K562 (cell line): ENCODE results near the gene TMEM203. TPM values are rescaled to one million over a fixed set of nuclear protein-coding genes. Genes with fewer than 3 reads are reported as not detected.
A peak's percentile ranks its signal among the peaks of the same experiment; 100 is the strongest.

ENCODE experiments used
- ASH1L ChIP-seq: fragments of 450-650 bp; IDR thresholded peaks from 2 replicates; pipeline ENCODE4 v1.6.1; 2018; ENCODE audit warnings: borderline replicate concordance, mild to moderate bottlenecking, low read depth; ENCODE audit not compliant: partially characterized antibody
- ATF7 ChIP-seq: fragments of 450-650 bp; IDR thresholded peaks from 2 replicates; pipeline ENCODE4 v1.7.1; 2014; ENCODE audit warnings: mild to moderate bottlenecking, moderate library complexity
- CGGBP1 ChIP-seq: fragments of 250-450 bp; sonication (Bioruptor Pico); IDR thresholded peaks from 2 replicates; pipeline ENCODE4 v1.9.0; 2021; ENCODE audit warnings: mild to moderate bottlenecking
- CXXC5 ChIP-seq: fragments of 250-450 bp; sonication (Bioruptor Pico); IDR thresholded peaks from 2 replicates; pipeline ENCODE4 v1.8.0; 2022; ENCODE audit warnings: inconsistent platforms, mild to moderate bottlenecking, moderate library complexity
- EP400 ChIP-seq: fragments of 450-650 bp; IDR thresholded peaks from 2 replicates; pipeline ENCODE4 v1.6.1; 2017; ENCODE audit warnings: antibody characterized with exemption, mild to moderate bottlenecking, moderate library complexity
- ETS2 ChIP-seq: IDR thresholded peaks from 2 replicates; pipeline ENCODE4 v1.6.1; 2016; ENCODE audit warnings: borderline replicate concordance, missing genetic modification characterization, mild to moderate bottlenecking, moderate library complexity, missing compliant biosample characterization; ENCODE audit not compliant: poor library complexity, severe bottlenecking
- GATAD2A ChIP-seq: fragments of 450-650 bp; IDR thresholded peaks from 2 replicates; pipeline ENCODE4 v1.6.1; 2017
- HCFC1 ChIP-seq: IDR thresholded peaks from 2 replicates; pipeline ENCODE4 v1.6.1; 2012; ENCODE audit warnings: low read depth, low read length, improper control_type of control experiment
- HDAC1 ChIP-seq, 2 experiments: fragments of 450-650 bp; IDR thresholded peaks; 2 replicates each; pipeline ENCODE4 v1.6.1; 2016 to 2017; ENCODE audit warnings: inconsistent platforms in 1 of 2, mild to moderate bottlenecking in 1 of 2, moderate library complexity in 1 of 2
- HIVEP1 ChIP-seq: fragments of 250-450 bp; sonication (Bioruptor Pico); IDR thresholded peaks from 2 replicates; pipeline ENCODE4 v1.4.0; 2020; ENCODE audit warnings: mild to moderate bottlenecking
- JUN ChIP-seq, 2 experiments: sonication (generic) in 1 of 2; formaldehyde crosslinking in 1 of 2; IDR thresholded peaks; 2 replicates each; pipeline versions ENCODE4 v1.6.1 to v1.8.0; 2012 to 2022; ENCODE audit warnings: borderline replicate concordance in 2 of 2, mild to moderate bottlenecking in 2 of 2, improper control_type of control experiment in 1 of 2, low read depth in 1 of 2, low read length in 1 of 2, missing genetic modification reagents in 1 of 2
- KLF1 ChIP-seq: fragments of 450-650 bp; IDR thresholded peaks from 2 replicates; pipeline ENCODE4 v1.6.1; 2016; ENCODE audit warnings: missing genetic modification characterization, missing compliant biosample characterization
- MYBL2 ChIP-seq, 2 experiments: fragments of 450-650 bp in 1 of 2; sonication (generic) in 1 of 2; formaldehyde crosslinking in 1 of 2; IDR thresholded peaks; 2 replicates each; pipeline versions ENCODE4 v1.6.1 to v1.8.1; 2017 to 2022; ENCODE audit warnings: borderline replicate concordance in 1 of 2, inconsistent platforms in 1 of 2, low read depth in 1 of 2, mild to moderate bottlenecking in 1 of 2, missing genetic modification reagents in 1 of 2, moderate library complexity in 1 of 2
- POLR2B ChIP-seq: fragments of 450-650 bp; IDR thresholded peaks from 2 replicates; pipeline ENCODE4 v1.6.1; 2018; ENCODE audit warnings: low read depth; ENCODE audit not compliant: partially characterized antibody
- PPARD ChIP-seq: fragments of 250-450 bp; sonication (Bioruptor Pico); IDR thresholded peaks from 2 replicates; pipeline ENCODE4 v1.8.0; 2022; ENCODE audit warnings: inconsistent platforms, mild to moderate bottlenecking, moderate library complexity
- PTTG1 ChIP-seq: fragments of 450-650 bp; IDR thresholded peaks from 2 replicates; pipeline ENCODE4 v1.6.1; 2016; ENCODE audit warnings: low read depth, mild to moderate bottlenecking, missing genetic modification characterization, missing compliant biosample characterization
- SMARCE1 ChIP-seq: fragments of 450-650 bp; IDR thresholded peaks from 2 replicates; pipeline ENCODE4 v1.7.1; 2016; ENCODE audit warnings: mild to moderate bottlenecking
- SMC3 ChIP-seq: conservative IDR thresholded peaks from 2 replicates; pipeline ENCODE4 v1.6.1; 2011; ENCODE audit warnings: low read depth, low read length, improper control_type of control experiment; ENCODE audit not compliant: insufficient read depth
- TBL1XR1 ChIP-seq, 2 experiments: IDR thresholded peaks; 2 replicates each; pipeline ENCODE4 v1.6.1; 2012; ENCODE audit warnings: improper control_type of control experiment in 2 of 2, low read length in 2 of 2, mild to moderate bottlenecking in 1 of 2
- TEAD1 ChIP-seq, 2 experiments: fragments of 450-650 bp in 1 of 2; sonication (generic) in 1 of 2; formaldehyde crosslinking; IDR thresholded peaks; 2 replicates each; pipeline versions ENCODE4 v1.4.0 to v1.8.0; 2020 to 2022; ENCODE audit warnings: mild to moderate bottlenecking in 2 of 2, missing genetic modification reagents in 1 of 2
- TRIM24 ChIP-seq, 2 experiments: fragments of 450-650 bp; IDR thresholded peaks; 2 replicates each; pipeline ENCODE4 v1.6.1; 2016
- ZBTB9 ChIP-seq: fragments of 450-650 bp; formaldehyde crosslinking; IDR thresholded peaks from 2 replicates; pipeline ENCODE4 v1.4.0; 2020; ENCODE audit warnings: mild to moderate bottlenecking, moderate library complexity
- ZFP1 ChIP-seq: fragments of 450-650 bp; formaldehyde crosslinking; IDR thresholded peaks from 2 replicates; pipeline ENCODE4 v1.4.0; 2020; ENCODE audit warnings: mild to moderate bottlenecking, mixed read lengths
- ZNF133 ChIP-seq: fragments of 250-450 bp; sonication (Bioruptor Pico); IDR thresholded peaks from 2 replicates; pipeline ENCODE4 v1.4.0; 2020; ENCODE audit warnings: mild to moderate bottlenecking
- ZNF184 ChIP-seq: sonication (generic); formaldehyde crosslinking; IDR thresholded peaks from 2 replicates; pipeline ENCODE4 v1.5.0; 2020; ENCODE audit warnings: missing genetic modification reagents
- ZNF311 ChIP-seq: fragments of 250-450 bp; sonication (Bioruptor Pico); IDR thresholded peaks from 2 replicates; pipeline ENCODE4 v1.4.0; 2020; ENCODE audit warnings: mild to moderate bottlenecking, moderate library complexity
- ZNF75A ChIP-seq: fragments of 450-650 bp; formaldehyde crosslinking; IDR thresholded peaks from 2 replicates; pipeline ENCODE4 v1.4.0; 2020; ENCODE audit warnings: mild to moderate bottlenecking
- ZNF764 ChIP-seq: fragments of 250-450 bp; sonication (Bioruptor Pico); IDR thresholded peaks from 2 replicates; pipeline ENCODE4 v1.4.0; 2020; ENCODE audit warnings: low read depth, mild to moderate bottlenecking, moderate library complexity
- ZNF77 ChIP-seq: fragments of 250-450 bp; sonication (Bioruptor Pico); IDR thresholded peaks from 2 replicates; pipeline ENCODE4 v1.5.0; 2020
- polyA plus RNA-seq, 8 experiments: library from polyadenylated mRNA; depleted of rRNA in 4 of 8; stranded (reverse) in 5 of 8; unstranded in 3 of 8; fragments of >200 nt; fragmentation: Nextera tagmentation in 2 of 8; fragmentation: Illumina TruSeq in 1 of 8; extraction: Ambion mirVana in 2 of 8; extraction: Trizol in 1 of 8; gene quantifications; 2 replicates each; pipeline versions ENCODE4 v1.2.1 to v1.2.3, GENCODE V29; 2011 to 2014; ENCODE audit warnings: inconsistent platforms in 1 of 8, missing spikeins in 1 of 8
- total RNA-seq, 7 experiments: library from RNA; depleted of rRNA in 6 of 7; stranded (reverse); fragments of >200 nt in 6 of 7; fragmentation: Illumina TruSeq in 2 of 7; extraction: Trizol in 2 of 7; gene quantifications; 2 replicates each; pipeline versions ENCODE4 v1.2.1 to v1.2.3, GENCODE V29; 2011 to 2021; ENCODE audit warnings: low replicate concordance in 1 of 7

TMEM203 gene
- total and polyA plus RNA-seq, 9 of the 15 experiments (the other 6 are each of a cell fraction or from before 2014, with no cell fraction given), result 8.8 to 59.5 (median 37.6) TPM

GRCh38 chr9:137218754-137219271 lies 13.4 kb upstream of the TMEM203 start (continued):
- TF ChIP-seq ETS2 (tag), result no peak
- TF ChIP-seq TEAD1 (CRISPR knock-in tag; IDR thresholded peaks at IDR 0.05), result 0 out of 4 replicates have a peak, but pooled peaks of 1 of the 2 experiments have one; percentile 59
- TF ChIP-seq KLF1 (tag), result peak; percentile 91; the same call in 1 of the 2 replicates
- 0 out of 2 replicates have a peak, but pooled peaks have one; percentile 69 for TF ChIP-seq ZNF133 (CRISPR knock-in tag)
- TF ChIP-seq ZNF75A (CRISPR knock-in tag), result 0 out of 2 replicates have a peak, but pooled peaks have one; percentile 49
- no peak for TF ChIP-seq SMC3
- no peak for TF ChIP-seq PTTG1 (tag)
- TF ChIP-seq CGGBP1, result no peak
- peak; percentile 70 for TF ChIP-seq CXXC5 (CRISPR knock-in tag)
- peak; percentile 53; the same call in 1 of the 2 replicates for TF ChIP-seq ATF7
- no peak for TF ChIP-seq MYBL2 (IDR thresholded peaks at IDR 0.05; ENCODE audit: low read depth)
- no peak for TF ChIP-seq MYBL2 (CRISPR knock-in tag; IDR thresholded peaks at IDR 0.05; ENCODE audit: borderline replicate concordance)
- TF ChIP-seq JUN (IDR thresholded peaks at IDR 0.05; ENCODE audit: borderline replicate concordance, low read depth, low read length), result peak; percentile 70; the same call in 1 of the 2 replicates
- no peak for TF ChIP-seq JUN (CRISPR knock-in tag; IDR thresholded peaks at IDR 0.05; ENCODE audit: borderline replicate concordance)
- TF ChIP-seq ZBTB9 (CRISPR knock-in tag), result peak; percentile 77; the same call in 1 of the 2 replicates
- no peak for TF ChIP-seq ZNF77 (CRISPR knock-in tag)
- peak in 1 of 2 experiments; percentile 59; a peak in 2 of 4 replicates for TF ChIP-seq TRIM24 (IDR thresholded peaks at IDR 0.05)
- TF ChIP-seq HIVEP1 (CRISPR knock-in tag), result 0 out of 2 replicates have a peak, but pooled peaks have one; percentile 73
- no peak for TF ChIP-seq PPARD (CRISPR knock-in tag)
- 0 out of 2 replicates have a peak, but pooled peaks have one; percentile 45 for TF ChIP-seq ZFP1 (CRISPR knock-in tag)
- TF ChIP-seq HDAC1 (IDR thresholded peaks at IDR 0.05), result peak in 1 of 2 experiments; percentile 91; a peak in 2 of 4 replicates
- TF ChIP-seq ZNF764 (CRISPR knock-in tag), result 0 out of 2 replicates have a peak, but pooled peaks have one; percentile 36
- TF ChIP-seq GATAD2A, result peak; percentile 76; the same call in 1 of the 2 replicates
- no peak for TF ChIP-seq ASH1L
- peak in 1 of 2 experiments; percentile 69; a peak in 2 of 4 replicates for TF ChIP-seq TBL1XR1 (IDR thresholded peaks at IDR 0.05; ENCODE audit: low read length in 2 of 2)
- TF ChIP-seq ZNF311 (CRISPR knock-in tag), result peak; percentile 71; the same call in 1 of the 2 replicates
- peak; percentile 49; the same call in 1 of the 2 replicates for TF ChIP-seq EP400
- TF ChIP-seq ZNF184 (CRISPR knock-in tag), result no peak
- peak; percentile 93 for TF ChIP-seq SMARCE1
- peak; percentile 37; the same call in 1 of the 2 replicates for TF ChIP-seq HCFC1
- peak; percentile 40 for TF ChIP-seq POLR2B
